H9 (cell line): Measurements from ENCODE around the gene LGSN. TPM values are rescaled to one million over a fixed set of nuclear protein-coding genes. Genes with fewer than 3 reads are reported as not detected.

ENCODE experiments used
- DNase-seq: peaks from one replicate; pipeline ENCODE4 v3.0.0-alpha.2; 2017
- H2AFZ ChIP-seq: one replicate; pipeline ENCODE4 v1.6.1; 2013; ENCODE audit warnings: mild to moderate bottlenecking, low read length, control low read depth, moderate library complexity
- H2AK5ac ChIP-seq: 2 replicates; pipeline ENCODE4 v1.6.1; 2013; ENCODE audit warnings: low read length, control low read depth, mixed read lengths; ENCODE audit not compliant: insufficient read length
- H2BK120ac ChIP-seq: one replicate; pipeline ENCODE4 v1.6.1; 2013; ENCODE audit warnings: low read depth, mild to moderate bottlenecking, low read length, control low read depth, inconsistent platforms; ENCODE audit not compliant: poor library complexity, severe bottlenecking
- H2BK12ac ChIP-seq: 2 replicates; pipeline ENCODE4 v1.6.1; 2013; ENCODE audit warnings: low read length, control low read depth, mixed read lengths, low read depth; ENCODE audit not compliant: insufficient read length
- H2BK15ac ChIP-seq: 2 replicates; pipeline ENCODE4 v1.6.1; 2013; ENCODE audit warnings: low read depth, low read length, control low read depth
- H2BK20ac ChIP-seq: one replicate; pipeline ENCODE4 v1.6.1; 2013; ENCODE audit warnings: low read depth, mild to moderate bottlenecking, low read length, control low read depth, inconsistent platforms; ENCODE audit not compliant: poor library complexity, severe bottlenecking
- H2BK5ac ChIP-seq: 2 replicates; pipeline ENCODE4 v1.6.1; 2013; ENCODE audit warnings: low read length, control low read depth, mixed read lengths; ENCODE audit not compliant: insufficient read length
- H3K14ac ChIP-seq: 2 replicates; pipeline ENCODE4 v1.6.1; 2013; ENCODE audit warnings: low read length, control low read depth; ENCODE audit not compliant: insufficient read depth
- H3K18ac ChIP-seq: 2 replicates; pipeline ENCODE4 v1.6.1; 2013; ENCODE audit warnings: low read depth, mild to moderate bottlenecking, mixed read lengths, low read length, control low read depth; ENCODE audit not compliant: insufficient read length
- H3K23ac ChIP-seq: 2 replicates; pipeline ENCODE4 v1.6.1; 2013; ENCODE audit warnings: low read length, control low read depth, mixed read lengths, low read depth; ENCODE audit not compliant: insufficient read length
- H3K23me2 ChIP-seq: 2 replicates; pipeline ENCODE4 v1.6.1; 2013; ENCODE audit warnings: low read depth, mild to moderate bottlenecking, mixed read lengths, low read length, control low read depth; ENCODE audit not compliant: insufficient read length, poor library complexity, severe bottlenecking
- H3K27ac ChIP-seq: 2 replicates; pipeline ENCODE4 v1.5.1; 2013; ENCODE audit warnings: low read length, control low read depth, mixed read lengths, low read depth; ENCODE audit not compliant: insufficient read length
- H3K27me3 ChIP-seq: 2 replicates; pipeline ENCODE4 v1.6.1; 2013; ENCODE audit warnings: low read length, control low read depth, inconsistent platforms; ENCODE audit not compliant: insufficient read depth
- H3K4ac ChIP-seq: 2 replicates; pipeline ENCODE4 v1.6.1; 2013; ENCODE audit warnings: low read depth, mild to moderate bottlenecking, control low read depth, inconsistent platforms, low read length, moderate library complexity
- H3K4me1 ChIP-seq: 2 replicates; pipeline ENCODE4 v1.6.1; 2013; ENCODE audit warnings: low read length, control low read depth, inconsistent platforms; ENCODE audit not compliant: insufficient read depth
- H3K4me2 ChIP-seq: 2 replicates; pipeline ENCODE4 v1.6.1; 2013; ENCODE audit warnings: low read length, control low read depth, mixed read lengths; ENCODE audit not compliant: insufficient read length, insufficient read depth
- H3K56ac ChIP-seq: 2 replicates; pipeline ENCODE4 v1.6.1; 2013; ENCODE audit warnings: low read depth, mild to moderate bottlenecking, mixed read lengths, low read length, control low read depth; ENCODE audit not compliant: insufficient read length
- H3K79me1 ChIP-seq: 2 replicates; pipeline ENCODE4 v1.6.1; 2013; ENCODE audit warnings: low read depth, mild to moderate bottlenecking, moderate library complexity, low read length, control low read depth, inconsistent platforms; ENCODE audit not compliant: insufficient read depth, poor library complexity, severe bottlenecking
- H3K79me2 ChIP-seq: 2 replicates; pipeline ENCODE4 v1.6.1; 2013; ENCODE audit warnings: low read length, control low read depth, inconsistent platforms; ENCODE audit not compliant: insufficient read depth
- H3K9ac ChIP-seq: 2 replicates; pipeline ENCODE4 v1.6.1; 2013; ENCODE audit warnings: low read length, control low read depth, mixed read lengths; ENCODE audit not compliant: insufficient read length; ENCODE audit errors: extremely low read depth
- H3K9me3 ChIP-seq: one replicate; pipeline ENCODE4 v1.6.1; 2013; ENCODE audit warnings: low read depth, low read length, inconsistent platforms; ENCODE audit not compliant: control insufficient read depth
- H3T11ph ChIP-seq: one replicate; pipeline ENCODE4 v1.6.1; 2013; ENCODE audit warnings: mild to moderate bottlenecking, low read length, control low read depth, inconsistent platforms
- H4K20me1 ChIP-seq: one replicate; pipeline ENCODE4 v1.6.1; 2013; ENCODE audit not compliant: control insufficient read depth, insufficient read length, insufficient read depth
- H4K5ac ChIP-seq: 2 replicates; pipeline ENCODE4 v1.6.1; 2013; ENCODE audit warnings: low read depth, mild to moderate bottlenecking, mixed read lengths, low read length, control low read depth; ENCODE audit not compliant: insufficient read length
- H4K8ac ChIP-seq: replicated peaks from 2 replicates; pipeline ENCODE4 v1.6.1; 2013; ENCODE audit warnings: low read length, control low read depth, mixed read lengths, low read depth; ENCODE audit not compliant: insufficient read length
- H4K91ac ChIP-seq: 2 replicates; pipeline ENCODE4 v1.6.1; 2013; ENCODE audit warnings: low read depth, mild to moderate bottlenecking, moderate library complexity, mixed read lengths, low read length, control low read depth; ENCODE audit not compliant: insufficient read length
- H3K27ac Mint-ChIP-seq, 3 experiments: 2 replicates in 2 of 3; 3 replicates in 1 of 3; pipeline ENCODE4 v1.8.0; 2020 to 2021; ENCODE audit warnings: mixed read lengths in 3 of 3, mild to moderate bottlenecking in 1 of 3, moderate library complexity in 1 of 3
- H3K27me3 Mint-ChIP-seq: 2 replicates; pipeline ENCODE4 v1.8.0; 2021; ENCODE audit warnings: low read depth, mild to moderate bottlenecking, moderate library complexity, mixed read lengths
- H3K36me3 Mint-ChIP-seq, 3 experiments: 2 replicates in 2 of 3; 3 replicates in 1 of 3; pipeline ENCODE4 v1.8.0; 2020 to 2021; ENCODE audit warnings: low read depth in 3 of 3, mixed read lengths in 3 of 3; ENCODE audit not compliant: insufficient read depth in 1 of 3
- H3K4me1 Mint-ChIP-seq, 2 experiments: 2 replicates each; pipeline ENCODE4 v1.8.0; 2020; ENCODE audit warnings: mixed read lengths in 2 of 2
- H3K4me3 Mint-ChIP-seq, 2 experiments: 2 replicates in 1 of 2; 3 replicates in 1 of 2; pipeline ENCODE4 v1.8.0; 2020 to 2021; ENCODE audit warnings: mild to moderate bottlenecking in 2 of 2, mixed read lengths in 2 of 2, moderate library complexity in 1 of 2
- H3K9me3 Mint-ChIP-seq, 2 experiments: 2 replicates in 1 of 2; 3 replicates in 1 of 2; pipeline ENCODE4 v1.8.0; 2020; ENCODE audit warnings: mild to moderate bottlenecking in 2 of 2, mixed read lengths in 2 of 2, moderate library complexity in 1 of 2
- WGBS: extraction: QIAGEN DNeasy Blood & Tissue Kit; methylation state at CpG from one replicate; pipeline ENCODE4 v1.1.7; 2013; ENCODE audit warnings: missing lambda C conversion rate, low lambda C conversion rate, mixed read lengths; ENCODE audit not compliant: insufficient read length; ENCODE audit errors: extremely low coverage; 5-methylcytosine and 5-hydroxymethylcytosine counted together
- total RNA-seq: library from RNA; stranded (reverse); gene quantifications from 2 replicates; pipeline ENCODE4 v1.2.1, GENCODE V29; 2021
- TF ChIP-seq, protein P1 (sequence below): fragments of 200-600 bp; sonication (generic); conservative IDR thresholded peaks from 3 replicates; pipeline ENCODE4 v1.8.0; 2021; ENCODE audit warnings: antibody characterized with exemption, mild to moderate bottlenecking

Gene LGSN
- total RNA-seq, 1 experiment from 2014 or later, result 0.13 TPM

- DNase-seq, result no peak
- H4K20me1 ChIP-seq, result no peaks in the 10 kb centered on the region
- no peak overlapping the region for H3K56ac ChIP-seq
- no peaks in the 10 kb centered on the region for H3K23me2 ChIP-seq
- H2AK5ac ChIP-seq, result no peak overlapping the region
- H3K27ac Mint-ChIP-seq, result no peak overlapping the region
- H3K4me1 Mint-ChIP-seq, result peaks cover 11 to 17% of the 10 kb centered on the region in 2 experiments
- H2BK12ac ChIP-seq, result no peak overlapping the region
- no peaks in the 10 kb centered on the region for H3K27me3 Mint-ChIP-seq
- H3K18ac ChIP-seq, result no peak overlapping the region
- no peak overlapping the region for H2BK15ac ChIP-seq
- H3K79me1 ChIP-seq, result no peaks in the 10 kb centered on the region
- H3K4me1 ChIP-seq, result no peaks in the 10 kb centered on the region
- H3K4ac ChIP-seq, result no peak overlapping the region
- no CpG with 5 or more reads among the region's 1 CpG for WGBS
- H3K27ac ChIP-seq, result no peak overlapping the region
- no peak overlapping the region for H2AFZ ChIP-seq
- H3K27me3 ChIP-seq, result no peaks in the 10 kb centered on the region
- no peak overlapping the region for H3K4me3 Mint-ChIP-seq
- H2BK5ac ChIP-seq, result no peak overlapping the region
- TF ChIP-seq, protein P1, sequence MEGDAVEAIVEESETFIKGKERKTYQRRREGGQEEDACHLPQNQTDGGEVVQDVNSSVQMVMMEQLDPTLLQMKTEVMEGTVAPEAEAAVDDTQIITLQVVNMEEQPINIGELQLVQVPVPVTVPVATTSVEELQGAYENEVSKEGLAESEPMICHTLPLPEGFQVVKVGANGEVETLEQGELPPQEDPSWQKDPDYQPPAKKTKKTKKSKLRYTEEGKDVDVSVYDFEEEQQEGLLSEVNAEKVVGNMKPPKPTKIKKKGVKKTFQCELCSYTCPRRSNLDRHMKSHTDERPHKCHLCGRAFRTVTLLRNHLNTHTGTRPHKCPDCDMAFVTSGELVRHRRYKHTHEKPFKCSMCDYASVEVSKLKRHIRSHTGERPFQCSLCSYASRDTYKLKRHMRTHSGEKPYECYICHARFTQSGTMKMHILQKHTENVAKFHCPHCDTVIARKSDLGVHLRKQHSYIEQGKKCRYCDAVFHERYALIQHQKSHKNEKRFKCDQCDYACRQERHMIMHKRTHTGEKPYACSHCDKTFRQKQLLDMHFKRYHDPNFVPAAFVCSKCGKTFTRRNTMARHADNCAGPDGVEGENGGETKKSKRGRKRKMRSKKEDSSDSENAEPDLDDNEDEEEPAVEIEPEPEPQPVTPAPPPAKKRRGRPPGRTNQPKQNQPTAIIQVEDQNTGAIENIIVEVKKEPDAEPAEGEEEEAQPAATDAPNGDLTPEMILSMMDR, result no peak
- H3K14ac ChIP-seq, result no peak overlapping the region
- H4K91ac ChIP-seq, result no peak overlapping the region
- H3T11ph ChIP-seq, result no peak overlapping the region
- H3K79me2 ChIP-seq, result no peaks in the 10 kb centered on the region
- no peaks in the 10 kb centered on the region for H3K9me3 ChIP-seq
- H3K23ac ChIP-seq, result no peak overlapping the region
- H4K5ac ChIP-seq, result no peak overlapping the region
- H3K9me3 Mint-ChIP-seq, result no peaks in the 10 kb centered on the region
- no peak overlapping the region for H2BK120ac ChIP-seq
- no peak overlapping the region for H2BK20ac ChIP-seq
- no peaks in the 10 kb centered on the region for H3K36me3 Mint-ChIP-seq
- no peak overlapping the region for H3K4me2 ChIP-seq
- no peak overlapping the region for H3K9ac ChIP-seq
- H4K8ac ChIP-seq, result no peak overlapping the region
These were observed 52.0 kb downstream of the LGSN start for GRCh38 chr6:63267828-63268227.
